SKM-1 (cell line): ENCODE data around the gene TSPAN6.

Experiments used
- DNase-seq: peaks from one replicate; lab custom pipeline; 2025; ENCODE audit not compliant: unreplicated experiment; lab: John Stamatoyannopoulos, UW

Gene TSPAN6

DNA sequence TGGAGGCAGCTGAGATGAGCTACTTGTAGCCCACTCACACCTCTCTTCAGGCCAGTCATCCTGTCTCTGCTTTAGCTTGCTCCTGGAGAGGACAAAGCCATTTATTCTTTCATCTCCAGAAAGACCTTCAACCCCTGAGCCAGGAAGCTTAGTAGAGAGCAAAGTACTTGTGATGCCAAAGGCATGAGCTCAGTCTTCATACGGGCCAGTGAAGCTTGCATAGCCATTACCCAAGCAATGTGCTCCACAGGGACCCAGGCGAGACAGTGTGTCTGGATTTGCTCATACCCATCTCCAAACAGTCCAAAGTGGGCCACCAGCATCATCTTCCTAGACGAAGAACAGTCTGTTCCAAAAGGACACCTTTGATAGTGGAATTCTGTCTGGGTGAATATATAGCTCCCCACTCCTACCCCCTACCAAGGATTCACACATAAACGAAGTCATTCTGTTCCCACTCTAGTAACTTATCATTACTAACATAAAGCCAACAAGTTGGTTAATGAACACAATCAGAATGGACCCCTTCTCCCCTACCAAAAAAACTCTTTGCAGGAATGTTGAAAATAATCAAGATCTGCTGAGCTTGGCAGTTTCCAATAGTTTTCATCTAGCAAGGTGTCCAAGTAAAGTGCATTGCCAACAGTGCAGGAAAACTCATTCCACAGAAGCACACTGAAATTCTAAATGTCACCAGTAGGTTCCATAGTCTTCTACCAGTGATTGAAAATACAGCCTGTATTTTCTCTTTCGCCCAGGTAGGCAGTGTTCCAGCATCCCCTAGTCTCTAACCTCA lies 45.2 kb downstream of the TSPAN6 start:
- no peak for DNase-seq

DNA sequence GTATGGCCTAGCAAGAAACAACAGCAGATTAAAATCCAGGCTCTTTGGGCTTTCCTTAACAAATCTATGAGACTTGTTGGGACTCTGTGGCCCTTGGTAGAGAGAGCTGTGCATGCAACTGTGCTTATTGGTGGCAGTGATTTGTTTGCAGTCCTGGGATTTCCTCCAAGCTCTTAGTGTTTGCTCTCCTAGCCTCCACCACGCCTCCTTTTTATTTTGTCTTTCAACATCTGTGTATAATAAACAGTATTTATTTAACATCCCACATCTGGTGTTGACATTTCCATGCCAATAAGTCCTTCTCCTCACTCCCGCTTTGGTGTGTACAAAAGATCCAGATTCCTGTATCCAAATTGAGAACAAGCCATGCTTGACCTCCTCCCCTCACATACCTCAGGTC lies 48.7 kb downstream of the TSPAN6 start:
- no peak for DNase-seq

DNA sequence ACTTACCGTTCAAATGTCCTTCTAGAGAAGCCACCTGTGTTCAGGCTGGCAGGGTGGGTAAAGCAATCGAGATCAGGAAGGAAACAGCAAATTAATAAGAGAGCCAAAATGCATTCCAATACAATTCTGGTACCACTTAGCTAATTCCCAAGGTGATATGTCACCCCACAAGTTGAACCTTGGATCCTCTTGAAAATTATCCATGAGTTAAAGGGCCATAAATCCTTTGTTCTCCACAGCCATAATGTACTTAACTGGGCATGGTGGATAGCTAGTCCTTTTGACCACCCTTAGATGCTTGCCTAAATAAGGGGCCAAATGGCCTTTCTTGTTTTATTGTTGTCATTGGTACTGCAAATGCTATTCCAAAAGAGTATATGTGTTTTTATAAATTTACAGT lies 49.9 kb downstream of the TSPAN6 start:
- DNase-seq, result no peak

DNA sequence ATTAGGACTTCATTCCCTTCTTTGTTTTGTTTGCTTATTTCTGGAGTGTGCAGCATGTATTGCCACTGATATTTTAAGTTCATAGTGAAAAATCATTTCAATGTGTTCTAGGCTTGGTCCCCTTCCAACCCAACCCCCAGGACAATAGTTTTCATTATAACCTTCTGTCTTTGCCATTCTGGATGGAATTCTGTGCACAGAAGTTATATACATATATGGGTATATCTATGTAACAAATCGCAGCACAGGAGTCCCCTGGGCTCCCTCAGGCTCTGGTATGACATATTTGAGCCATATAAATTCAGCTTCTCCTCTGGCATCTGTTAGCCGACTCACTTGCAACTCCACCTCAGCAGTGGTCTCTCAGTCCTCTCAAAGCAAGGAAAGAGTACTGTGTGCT lies 52.0 kb downstream of the TSPAN6 start, which contains the start of gene TNMD:
Gene TNMD (plus strand): TSS at position 326 of the 400 bp plus-strand sequence. CDS start 83 bp downstream, outside the sequence.
- DNase-seq, result no peak
